ENCODE data around the gene CTNND1. TPM values are rescaled to one million over a fixed set of nuclear protein-coding genes. Genes with fewer than 3 reads are reported as not detected.

CTNND1 gene
- total and polyA plus RNA-seq, 12 donors = 28.9 to 85.6 (median 64.4) TPM

GRCh38 chr11:57779276-57779675 lies 17.7 kb downstream of the CTNND1 start:
- Histone ChIP-seq H3K36me3 (peaks cover 0 to 13% (median 0%) of the 10 kb centered on the region in 9 donors), H3K27me3 (no peaks in the 10 kb centered on the region), H3K4me1 (peaks cover 45 to 100% (median 92%) of the 10 kb centered on the region in 9 donors), H3K27ac (peak overlapping the region; percentile 74 to 95 (median 90)), H3K4me3 (peak overlapping the region in 8 of 10 donors; percentile 5 to 41 (median 34)), H3K9me3 (no peaks in the 10 kb centered on the region)
- DNase-seq (peak in 1 of 2 donors; percentile 41), ATAC-seq (peak in 7 of 8 donors; percentile 41 to 68 (median 57))
- intact Hi-C loops (cut with DNase I) = loop anchor here in 3 of 10 donors (2.0 to 10.0 kb wide), 3 partner anchors 16 to 246 kb away; partner anchors contain the start of genes CTNND1 (in 1 of the 3) and OR9Q1 (in 1 of the 3)
- peak in 2 of 9 donors; percentile 5 to 15 for TF ChIP-seq CTCF (IDR thresholded peaks at IDR 0.05)
- 4 to 13% methylated on average over 1 of the region's 1 CpG for WGBS, 2 donors

GRCh38 chr11:57781529-57781943 lies 19.9 kb downstream of the CTNND1 start:
- intact Hi-C loops (cut with DNase I) = no loop called here
- H3K27ac ChIP-seq = peak overlapping the region; percentile 19 to 95 (median 90)
- DNase-seq (peak in 1 of 2 donors; percentile 41), ATAC-seq (peak in 5 of 8 donors; percentile 19 to 50 (median 42))
- no peaks in the 10 kb centered on the region for H3K9me3 ChIP-seq
- H3K27me3 ChIP-seq = no peaks in the 10 kb centered on the region
- H3K4me1 ChIP-seq = peaks cover 36 to 100% (median 91%) of the 10 kb centered on the region in 9 donors
- no peak for TF ChIP-seq CTCF (IDR thresholded peaks at IDR 0.05)
- peaks cover 0 to 13% (median 0%) of the 10 kb centered on the region in 9 donors for H3K36me3 ChIP-seq
- 26 to 45% methylated on average over 3 of the region's 3 CpGs for WGBS, 2 donors
- no peak overlapping the region for H3K4me3 ChIP-seq

- intact Hi-C loops (cut with DNase I) = loop anchor here in 1 of 10 donors (1.0 kb wide), 1 partner anchor 9 kb away; no protein-coding TSS in a partner anchor
- Histone ChIP-seq H3K36me3 (peaks cover 0 to 13% (median 0%) of the 10 kb centered on the region in 9 donors), H3K4me1 (peaks cover 27 to 99% (median 89%) of the 10 kb centered on the region in 9 donors), H3K27ac (peak overlapping the region in 5 of 10 donors; percentile 13 to 62 (median 31)), H3K4me3 (no peak overlapping the region), H3K27me3 (no peaks in the 10 kb centered on the region), H3K9me3 (no peaks in the 10 kb centered on the region)
- DNase-seq (no peak), ATAC-seq (no peak)
- 75 to 85% methylated on average over 2 of the region's 2 CpGs for WGBS, 2 donors
- TF ChIP-seq CTCF (IDR thresholded peaks at IDR 0.05) = no peak
Observed at GRCh38 chr11:57785072-57785471, 23.5 kb downstream of the CTNND1 start.

- TF ChIP-seq CTCF (IDR thresholded peaks at IDR 0.05) = no peak
- Histone ChIP-seq H3K36me3 (peaks cover 0 to 19% (median 0%) of the 10 kb centered on the region in 9 donors), H3K4me3 (peak overlapping the region in 1 of 10 donors; percentile 8), H3K9me3 (no peaks in the 10 kb centered on the region), H3K27me3 (no peaks in the 10 kb centered on the region), H3K4me1 (peaks cover 18 to 98% (median 87%) of the 10 kb centered on the region in 9 donors), H3K27ac (peak overlapping the region in 6 of 10 donors; percentile 10 to 62 (median 45))
- 40 to 53% methylated on average over 4 of the region's 4 CpGs for WGBS, 2 donors
- ATAC-seq (no peak), DNase-seq (no peak)
- intact Hi-C loops (cut with DNase I) = no loop called here
Observed at GRCh38 chr11:57786436-57786835, 24.8 kb downstream of the CTNND1 start.

Data from heart right ventricle (tissue), 16 donors.